ENCODE measurements around the gene IL4R.

IL4R gene

GRCh38 chr16:27333104-27333503 lies 19.3 kb downstream of the IL4R start:
- DNase-seq = no peak

DNA sequence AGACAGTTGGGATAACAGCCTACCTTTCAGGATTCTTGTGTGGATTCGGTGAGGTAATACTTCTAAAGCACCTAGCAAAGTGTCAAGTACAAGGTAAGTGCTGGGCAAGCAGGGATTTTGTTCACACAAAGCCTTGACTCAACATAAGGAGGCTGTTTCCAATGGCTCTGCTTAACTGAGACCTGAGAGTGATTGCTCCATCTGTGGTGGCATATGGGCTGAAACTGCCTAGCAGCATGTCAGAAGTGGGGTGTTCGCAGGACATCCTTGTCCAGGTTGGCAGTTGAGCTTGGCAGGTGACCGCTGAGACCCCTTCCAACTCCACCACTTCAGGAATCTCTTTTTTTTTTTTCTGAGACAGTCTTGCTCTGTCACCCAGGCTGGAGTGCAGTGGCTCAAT lies 19.8 kb downstream of the IL4R start:
- DNase-seq = no peak

DNA sequence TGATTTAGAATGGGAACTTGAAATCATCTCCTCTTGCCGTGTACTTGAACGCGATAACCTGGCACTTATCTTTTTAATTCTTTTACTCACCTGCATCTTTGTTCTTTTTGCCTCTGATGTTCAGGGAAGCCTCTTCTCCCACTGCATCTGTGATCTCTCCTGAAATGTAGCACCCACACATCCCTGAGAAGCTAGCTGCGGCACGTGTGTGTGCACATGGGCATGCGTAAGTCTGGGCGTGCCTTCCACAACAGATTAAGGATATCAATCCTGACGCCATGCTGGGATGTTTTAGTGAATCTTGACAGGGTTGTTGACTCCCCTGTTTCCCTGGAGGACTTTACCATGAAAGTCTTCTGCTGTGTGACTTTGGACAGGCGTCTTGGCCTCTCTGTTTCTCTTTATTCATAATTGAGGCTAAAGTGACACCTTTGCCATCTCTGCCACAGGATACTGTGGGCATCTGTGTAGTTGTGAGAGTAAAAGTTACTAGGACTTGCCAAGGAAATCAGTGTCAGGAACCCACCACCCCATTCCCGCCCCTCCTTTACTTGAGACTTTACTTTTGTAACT lies 20.5 kb downstream of the IL4R start:
- no peak for DNase-seq

DNA sequence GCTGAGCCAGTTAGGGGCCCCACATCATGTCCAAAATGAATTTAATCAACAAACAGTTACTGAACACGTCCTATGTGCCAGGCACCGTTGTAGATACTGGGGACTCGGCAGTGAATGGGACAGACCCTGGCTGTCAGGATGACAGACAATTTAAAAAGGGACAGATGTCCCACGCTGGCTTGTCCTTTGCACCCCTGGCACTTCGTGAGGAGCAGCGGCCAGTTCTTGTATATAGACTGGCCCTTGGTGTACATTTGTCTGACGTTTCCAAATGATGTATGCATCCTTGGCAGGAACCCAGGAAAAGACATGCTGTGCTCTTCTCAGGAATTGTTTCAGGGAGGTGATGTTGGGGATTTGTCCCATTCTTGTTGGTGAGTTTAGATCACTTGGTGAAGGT lies 21.1 kb downstream of the IL4R start:
- DNase-seq = no peak

DNA sequence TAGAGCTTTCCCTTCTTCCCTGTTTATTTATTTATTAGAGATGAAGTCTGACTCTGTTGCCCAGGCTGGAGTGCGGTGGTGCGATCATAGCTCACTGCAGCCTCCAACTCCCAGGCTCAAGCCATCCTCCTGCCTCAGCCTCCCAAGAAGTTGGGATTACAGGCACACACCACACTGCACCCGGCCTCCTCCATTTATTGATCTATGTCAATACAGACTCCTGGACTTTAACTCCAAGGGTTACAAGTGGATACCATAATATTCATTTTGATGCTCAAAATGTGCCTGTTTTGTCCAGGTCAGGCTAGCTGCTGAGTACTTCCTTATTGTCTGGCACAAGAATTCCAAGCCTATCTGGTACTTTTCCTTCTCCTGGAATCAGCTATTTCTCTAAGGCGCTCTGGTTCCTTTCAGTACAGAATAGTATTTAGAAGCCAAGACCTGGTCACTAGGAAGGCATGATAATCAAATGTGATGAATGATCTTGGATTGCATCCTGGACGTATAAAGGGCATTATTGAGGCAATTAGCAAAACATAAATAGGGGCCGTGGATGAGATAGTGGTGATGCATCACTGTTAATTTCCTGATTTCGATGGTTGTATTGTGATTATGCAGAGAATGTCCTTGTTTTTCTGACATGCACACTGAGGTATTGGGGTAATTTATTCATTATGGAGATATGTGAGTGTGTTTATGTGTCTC lies 21.7 kb downstream of the IL4R start:
- DNase-seq = no peak

DNA sequence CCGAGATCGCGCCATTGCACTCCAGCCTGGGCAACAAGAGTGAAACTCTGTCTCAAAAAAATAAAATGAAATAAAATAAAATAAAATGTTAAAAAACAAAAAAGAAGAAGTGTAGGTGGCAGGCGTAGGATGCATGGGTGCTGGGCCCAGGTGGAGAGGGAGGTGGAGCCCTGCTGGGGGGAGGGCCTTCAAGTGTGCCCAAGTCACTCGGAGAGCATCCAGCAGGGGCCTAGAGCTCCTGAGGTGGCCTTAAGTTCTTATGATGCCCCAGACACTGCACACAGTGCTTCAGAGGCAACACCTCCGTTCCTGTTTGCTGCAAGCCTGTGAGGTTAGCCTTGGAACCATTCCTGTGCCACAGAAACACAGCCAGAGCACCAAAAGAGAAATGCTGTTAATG lies 23.2 kb downstream of the IL4R start:
- no peak for DNase-seq

DNA sequence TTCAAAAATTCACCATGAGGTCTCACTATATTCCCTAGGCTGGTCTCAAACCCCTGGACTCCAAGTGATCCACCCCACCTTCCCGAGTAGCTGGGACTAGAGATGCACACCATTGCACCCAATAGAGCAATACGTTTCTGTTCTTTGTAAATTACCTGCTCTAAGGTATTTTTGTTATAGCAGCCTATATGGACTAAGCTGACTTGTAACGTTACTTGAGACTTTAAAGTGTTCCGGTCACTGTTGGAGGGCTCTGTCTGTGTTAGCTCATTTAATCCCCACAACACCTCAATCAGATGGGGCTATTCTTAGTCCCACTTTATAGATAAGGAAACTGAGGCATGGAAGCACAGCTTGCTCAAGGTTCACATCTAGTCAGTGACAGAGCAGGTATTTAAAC lies 25.4 kb downstream of the IL4R start:
- no peak for DNase-seq

GRCh38 chr16:27340654-27341053 lies 26.9 kb downstream of the IL4R start:
- no peak for DNase-seq

DNA sequence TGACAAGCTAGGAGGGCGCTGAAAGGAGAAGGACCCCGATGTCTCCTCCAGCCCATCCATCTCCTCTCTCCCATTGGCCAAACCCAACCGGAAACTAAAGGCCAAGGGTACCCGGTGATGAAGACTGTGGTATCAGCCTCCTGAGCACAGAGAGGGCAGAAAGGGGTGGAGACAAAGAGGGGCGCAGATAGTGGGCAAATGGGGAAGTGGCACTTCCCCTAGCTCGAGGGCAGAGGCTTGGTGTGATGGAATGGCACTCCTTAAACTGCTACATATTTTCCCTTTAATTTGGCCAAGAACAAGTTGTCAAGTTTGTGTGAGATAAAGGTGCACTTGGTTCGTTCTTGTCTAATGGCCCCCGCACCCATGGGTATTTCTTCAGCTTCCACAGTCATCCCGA lies 27.8 kb downstream of the IL4R start:
- DNase-seq = no peak

GRCh38 chr16:27341971-27342370 lies 28.2 kb downstream of the IL4R start:
- no peak for DNase-seq

DNA sequence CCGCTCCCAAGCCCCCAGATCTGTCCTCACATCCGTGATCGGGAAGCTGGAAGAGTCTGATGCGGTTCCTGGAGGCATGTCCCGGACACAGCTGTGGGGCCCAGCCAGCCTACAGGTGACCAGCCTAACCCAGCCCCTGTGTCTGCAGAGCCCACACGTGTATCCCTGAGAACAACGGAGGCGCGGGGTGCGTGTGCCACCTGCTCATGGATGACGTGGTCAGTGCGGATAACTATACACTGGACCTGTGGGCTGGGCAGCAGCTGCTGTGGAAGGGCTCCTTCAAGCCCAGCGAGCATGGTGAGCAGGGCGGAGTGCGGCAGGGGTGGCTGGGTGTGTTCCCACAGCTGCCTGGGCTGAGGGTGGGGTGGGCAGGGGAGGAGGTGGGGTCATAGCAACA lies 30.9 kb downstream of the IL4R start:
- no peak for DNase-seq

DNA sequence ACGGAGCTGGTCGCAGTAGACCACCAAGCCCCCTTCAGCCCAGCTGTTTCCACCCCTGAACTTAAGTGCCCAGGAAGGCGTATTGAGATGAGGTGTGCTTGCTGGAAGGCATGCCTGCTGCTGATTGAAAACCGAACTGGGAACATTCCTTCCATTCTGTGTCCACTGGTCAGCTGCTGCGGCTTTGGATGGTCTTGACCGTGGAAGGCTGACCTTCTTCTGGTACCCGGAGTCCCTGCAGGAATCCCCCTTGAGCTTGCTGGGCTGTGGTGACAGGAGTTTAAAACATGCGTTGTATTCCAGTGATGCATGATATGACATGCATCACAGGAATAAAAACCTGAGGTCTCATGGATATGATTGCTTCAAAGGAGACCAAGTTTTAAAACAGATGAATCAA lies 31.4 kb downstream of the IL4R start:
- no peak for DNase-seq

DNA sequence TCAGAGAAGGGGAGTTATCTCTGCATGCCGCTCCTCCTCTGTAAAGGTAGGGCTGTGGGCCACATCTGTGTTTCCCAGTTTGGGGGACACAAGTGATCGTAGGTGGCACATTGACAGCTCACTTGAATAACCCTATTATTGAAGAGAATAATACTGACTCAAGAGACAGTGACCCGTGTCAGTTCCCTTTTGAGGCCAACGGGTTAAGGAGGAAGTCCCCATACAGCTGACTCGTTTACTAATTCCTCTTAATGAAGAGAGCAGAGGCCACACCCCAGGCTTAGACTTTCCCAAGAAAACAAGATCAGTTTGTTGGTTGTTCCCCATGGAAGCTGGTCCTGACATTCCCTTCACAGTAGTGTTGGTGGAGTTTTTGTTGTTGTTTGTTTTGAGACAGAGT lies 33.0 kb downstream of the IL4R start:
- DNase-seq = no peak

- no peak for DNase-seq
Measured at GRCh38 chr16:27347930-27348685, 34.3 kb downstream of the IL4R start.

DNA sequence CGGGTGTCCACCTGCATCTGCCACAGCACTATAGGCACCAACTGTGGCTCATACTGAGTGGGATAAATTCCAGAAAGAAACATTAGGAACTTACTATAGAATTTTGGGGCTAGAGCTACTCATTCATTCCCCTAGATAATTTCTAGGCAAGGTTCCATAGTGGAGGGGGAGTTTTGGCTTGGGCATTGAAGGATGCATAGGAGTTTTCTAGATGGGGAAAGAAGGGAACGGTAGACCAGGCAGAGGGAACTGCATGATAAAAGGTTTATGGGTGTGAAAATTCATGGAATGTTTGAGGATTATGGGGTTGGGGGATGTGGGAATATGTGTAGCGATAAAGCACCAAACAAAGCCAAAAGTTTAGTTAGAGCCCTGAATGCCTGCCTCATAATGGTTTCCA lies 35.5 kb downstream of the IL4R start:
- no peak for DNase-seq

DNA sequence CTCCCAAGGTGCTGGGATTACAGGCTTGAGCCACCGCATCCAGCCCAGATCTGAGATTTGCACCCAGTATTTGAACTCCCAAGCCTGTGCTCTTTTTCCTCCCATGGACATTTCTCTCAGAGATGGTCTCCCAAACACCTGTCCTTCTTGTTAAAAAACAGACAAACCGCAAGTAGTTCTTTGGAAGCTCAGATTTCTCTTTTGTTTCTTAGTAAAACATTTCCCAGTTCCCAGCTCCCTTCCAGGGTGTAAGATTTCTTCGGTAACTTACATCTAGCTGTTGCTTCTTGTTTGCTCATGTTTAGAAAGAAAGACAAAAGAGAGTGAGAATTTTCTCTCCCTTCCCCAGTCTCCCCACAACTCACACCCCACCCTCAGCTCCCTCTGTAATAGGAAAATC lies 36.2 kb downstream of the IL4R start:
- no peak for DNase-seq

DNA sequence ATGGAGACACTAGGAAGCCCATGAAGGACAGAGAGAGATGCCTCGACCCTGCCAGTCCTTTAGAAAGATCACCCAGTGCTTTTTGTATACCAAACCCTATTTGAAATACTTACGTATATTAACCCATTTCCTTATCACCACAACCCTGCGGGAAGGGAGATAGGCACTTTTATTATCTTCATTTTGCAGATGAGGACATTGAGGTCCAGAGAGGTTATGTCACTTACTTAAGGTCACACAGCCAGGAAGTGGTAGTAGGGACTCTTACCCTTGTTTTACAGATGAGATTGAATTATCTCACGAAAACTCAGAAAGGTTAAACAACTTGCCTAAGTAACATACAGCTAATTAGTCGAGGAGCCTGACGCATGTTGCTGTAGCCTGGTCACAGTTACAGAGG lies 38.2 kb downstream of the IL4R start:
- DNase-seq = no peak

DNA sequence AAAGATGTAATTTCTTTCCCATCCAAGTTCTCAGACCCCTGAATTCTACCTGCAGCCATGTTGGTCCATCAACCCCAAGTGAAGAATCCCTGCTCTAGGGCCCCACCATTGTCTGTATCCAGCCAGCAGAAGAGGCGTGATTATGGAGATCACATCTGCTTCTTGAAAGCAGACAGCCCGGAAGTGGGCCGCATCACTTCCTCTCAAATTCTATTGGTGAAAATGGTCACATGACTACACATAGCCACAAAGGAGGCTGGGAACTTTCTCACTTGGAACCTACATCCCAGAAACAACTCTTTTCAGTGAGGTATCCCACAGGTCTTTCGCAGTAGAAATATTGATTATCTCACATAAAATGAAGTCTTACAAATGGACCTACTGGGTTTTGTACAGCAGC lies 40.1 kb downstream of the IL4R start:
- no peak for DNase-seq

- no peak for DNase-seq
Measured at GRCh38 chr16:27355610-27356009, 41.8 kb downstream of the IL4R start.

DNA sequence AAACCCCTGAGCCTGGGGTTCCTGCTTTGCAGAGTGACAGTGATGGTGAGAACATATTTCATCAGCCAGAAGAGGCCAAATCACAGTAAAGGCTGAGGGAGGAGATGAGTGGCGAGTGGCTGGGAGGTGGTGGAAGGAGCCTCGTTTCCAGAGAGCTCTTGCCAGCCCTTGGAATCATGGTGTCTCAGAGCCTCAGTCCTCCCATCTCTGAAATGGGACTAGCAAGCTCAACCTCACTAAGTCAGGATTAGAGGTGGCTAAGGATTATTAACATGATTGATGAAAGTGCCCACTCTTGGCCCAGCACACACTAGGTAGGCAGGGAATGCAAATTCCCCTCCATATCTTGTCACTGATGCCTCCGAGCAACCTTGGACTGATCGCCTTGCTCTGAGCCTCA lies 43.0 kb downstream of the IL4R start:
- no peak for DNase-seq

- DNase-seq = no peak
Measured at GRCh38 chr16:27359051-27359450, 45.3 kb downstream of the IL4R start.

DNA sequence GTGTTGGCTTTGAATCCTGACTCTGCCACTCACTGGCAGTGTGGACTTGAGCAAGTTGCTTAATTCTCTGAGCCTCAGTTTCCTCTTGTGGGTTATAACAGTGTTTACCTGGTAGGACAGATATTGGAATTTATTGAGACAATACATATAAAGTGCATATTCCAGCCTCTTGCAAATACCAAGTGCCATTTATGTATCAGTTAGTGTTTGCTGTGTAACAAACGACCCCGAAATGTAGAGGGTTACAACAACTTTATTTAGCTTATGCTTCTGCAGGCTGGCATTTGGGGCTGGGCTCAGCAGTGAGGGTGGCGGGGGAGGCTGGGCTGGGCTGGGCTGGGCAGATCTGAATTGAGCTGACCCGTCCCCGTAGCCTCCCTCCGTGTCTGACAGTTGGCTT lies 45.8 kb downstream of the IL4R start:
- no peak for DNase-seq

- no peak for DNase-seq
Measured at GRCh38 chr16:27361987-27362386, 48.2 kb downstream of the IL4R start.

GRCh38 chr16:27362570-27363245 lies 48.9 kb downstream of the IL4R start:
- no peak for DNase-seq
